ENCODE results near the gene OR2S2. TPM values are rescaled to one million over a fixed set of nuclear protein-coding genes. Genes with fewer than 3 reads are reported as not detected.
"Not testable (repeated sequence)": the region's sequence is repeated elsewhere in the genome, so short reads cannot be mapped to it uniquely, and the experiment has no call there.

OR2S2 gene
- polyA plus RNA-seq, 1 donor, result 0.23 TPM

DNA sequence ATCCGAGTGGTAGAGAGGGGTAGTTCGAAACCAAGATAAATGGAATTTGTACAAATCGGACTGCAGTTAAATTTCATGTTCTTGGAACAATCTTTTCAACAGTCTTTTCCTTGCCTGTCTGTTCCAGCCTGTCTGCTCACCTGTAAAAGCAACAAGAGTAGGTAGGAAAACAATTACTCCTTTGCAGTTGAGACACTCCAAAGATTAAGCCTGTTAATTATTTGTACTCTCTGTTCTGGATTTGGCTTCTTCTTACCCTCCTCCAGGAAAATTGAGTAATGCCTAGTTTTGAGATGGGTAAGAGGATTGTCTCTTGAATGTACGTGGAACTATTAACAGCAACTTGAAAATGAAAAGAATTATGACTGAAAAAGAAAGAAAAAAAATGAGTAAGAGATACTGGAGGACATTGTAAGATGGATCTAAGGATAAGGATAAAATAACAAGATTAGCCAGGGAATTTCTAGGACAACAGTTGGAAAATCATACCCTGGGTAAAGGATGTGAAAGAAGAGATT is 24.3 kb downstream of the OR2S2 start:
- no peak for DNase-seq (ENCODE audit: low read depth)

DNA sequence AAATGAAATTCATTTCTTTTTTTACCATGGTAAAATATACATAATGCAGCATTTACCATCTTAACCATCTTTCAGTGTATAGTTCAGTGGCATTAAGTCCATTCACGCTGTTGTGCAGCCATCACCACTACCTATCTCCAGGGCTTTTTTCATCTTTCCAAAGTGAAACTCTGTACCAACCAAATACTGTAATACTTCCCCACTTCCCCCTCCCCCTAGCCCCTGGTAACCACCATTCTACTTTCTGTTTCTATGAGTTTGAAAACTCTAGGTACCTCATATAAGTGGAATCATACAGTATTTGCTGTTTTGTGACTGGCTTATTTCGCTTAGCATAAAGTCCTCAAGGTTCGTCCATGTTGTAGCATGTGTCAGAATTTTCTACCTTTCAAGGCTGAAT is 25.2 kb downstream of the OR2S2 start:
- no peak for DNase-seq (ENCODE audit: low read depth)

DNA sequence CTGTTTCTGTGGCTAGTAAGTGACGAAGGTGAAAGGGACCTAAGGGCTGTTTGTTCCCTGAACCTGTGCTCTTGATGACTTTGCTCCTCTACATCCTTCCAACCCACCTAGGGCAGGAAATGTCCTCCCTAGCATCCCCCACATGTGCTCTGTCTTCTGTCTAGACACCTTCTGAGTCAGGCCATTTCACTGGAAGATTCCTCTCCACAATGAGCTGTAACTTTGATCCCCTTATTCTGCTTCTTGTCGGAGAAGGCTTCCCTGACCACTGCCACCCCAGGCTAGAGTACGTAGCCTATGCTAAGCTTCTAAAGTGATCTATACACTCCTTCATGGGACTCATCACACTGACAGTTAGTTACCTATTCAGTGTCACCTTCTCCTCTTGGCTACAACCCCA is 27.0 kb downstream of the OR2S2 start:
- DNase-seq (ENCODE audit: low read depth), result no peak

DNA sequence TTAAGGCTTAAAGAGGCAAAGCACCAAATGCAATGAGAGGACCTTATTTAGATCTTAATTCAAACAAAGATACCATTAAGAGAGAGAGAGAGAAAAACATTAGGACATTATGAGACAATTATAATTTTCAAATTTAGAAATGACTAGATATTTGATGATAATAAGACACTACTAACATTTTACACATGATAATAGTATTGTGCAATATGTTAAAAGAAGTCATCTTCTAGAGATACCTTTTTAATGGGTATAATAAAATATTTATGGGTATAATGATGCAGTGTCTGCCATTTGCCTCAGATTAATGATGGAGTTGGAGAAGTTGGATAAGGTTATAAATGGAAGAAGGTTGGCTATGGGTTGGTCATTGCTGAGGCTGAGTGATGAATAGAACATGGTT is 27.4 kb downstream of the OR2S2 start:
- no peak for DNase-seq (ENCODE audit: low read depth)

DNA sequence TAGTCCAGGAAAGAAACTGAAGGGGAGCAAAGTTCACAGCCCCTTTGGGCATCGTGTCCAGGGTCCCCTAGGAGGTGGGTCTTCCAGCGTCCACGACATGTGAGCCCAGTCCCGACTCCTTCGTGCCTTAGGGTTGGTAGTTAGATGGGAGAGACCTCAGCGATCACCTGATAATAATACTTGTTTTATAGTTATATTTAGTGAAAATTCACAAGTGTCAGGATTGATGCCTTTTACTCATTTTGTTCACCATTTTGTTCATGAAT is 28.6 kb downstream of the OR2S2 start:
- DNase-seq (ENCODE audit: low read depth), result no peak

DNA sequence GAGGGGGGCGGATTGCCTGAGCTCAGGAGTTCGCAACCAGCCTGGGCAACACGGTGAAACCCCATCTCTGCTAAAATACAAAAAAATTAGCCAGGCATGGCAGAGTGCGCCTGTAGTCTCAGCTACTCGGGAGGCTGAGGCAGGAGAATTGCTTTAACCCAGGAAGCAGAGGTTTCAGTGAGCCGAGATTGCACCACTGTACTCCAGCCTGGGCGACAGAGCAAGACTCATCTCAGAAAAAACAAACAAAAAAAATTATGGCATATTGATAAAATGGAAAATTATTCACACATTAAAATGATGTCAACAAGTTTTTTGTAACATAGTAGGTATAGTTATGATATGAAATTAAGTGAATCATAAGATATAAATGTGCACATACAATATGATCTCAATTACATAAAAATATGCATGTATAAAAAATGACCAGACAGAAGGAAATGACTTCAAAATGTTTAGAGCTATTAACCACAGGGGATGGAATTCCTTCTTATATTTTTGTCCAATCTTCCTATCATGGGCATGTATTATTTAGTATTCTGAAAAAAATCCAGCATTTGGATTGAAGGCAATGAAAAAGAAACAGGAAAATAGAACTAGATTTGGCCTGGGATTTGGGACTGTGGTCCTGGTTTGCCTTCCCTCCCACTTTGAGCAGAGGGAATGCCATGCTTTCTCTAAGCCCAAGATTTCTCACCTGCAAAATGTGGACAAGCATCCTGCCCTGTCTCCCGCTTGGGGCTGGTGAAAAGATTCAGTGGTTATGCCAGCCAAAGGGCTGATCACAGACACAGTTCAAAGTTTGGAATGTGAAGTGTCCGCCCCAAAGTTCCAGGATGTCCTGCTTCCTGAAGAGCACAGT is 29.1 kb downstream of the OR2S2 start:
- no peak for DNase-seq (ENCODE audit: low read depth)

DNA sequence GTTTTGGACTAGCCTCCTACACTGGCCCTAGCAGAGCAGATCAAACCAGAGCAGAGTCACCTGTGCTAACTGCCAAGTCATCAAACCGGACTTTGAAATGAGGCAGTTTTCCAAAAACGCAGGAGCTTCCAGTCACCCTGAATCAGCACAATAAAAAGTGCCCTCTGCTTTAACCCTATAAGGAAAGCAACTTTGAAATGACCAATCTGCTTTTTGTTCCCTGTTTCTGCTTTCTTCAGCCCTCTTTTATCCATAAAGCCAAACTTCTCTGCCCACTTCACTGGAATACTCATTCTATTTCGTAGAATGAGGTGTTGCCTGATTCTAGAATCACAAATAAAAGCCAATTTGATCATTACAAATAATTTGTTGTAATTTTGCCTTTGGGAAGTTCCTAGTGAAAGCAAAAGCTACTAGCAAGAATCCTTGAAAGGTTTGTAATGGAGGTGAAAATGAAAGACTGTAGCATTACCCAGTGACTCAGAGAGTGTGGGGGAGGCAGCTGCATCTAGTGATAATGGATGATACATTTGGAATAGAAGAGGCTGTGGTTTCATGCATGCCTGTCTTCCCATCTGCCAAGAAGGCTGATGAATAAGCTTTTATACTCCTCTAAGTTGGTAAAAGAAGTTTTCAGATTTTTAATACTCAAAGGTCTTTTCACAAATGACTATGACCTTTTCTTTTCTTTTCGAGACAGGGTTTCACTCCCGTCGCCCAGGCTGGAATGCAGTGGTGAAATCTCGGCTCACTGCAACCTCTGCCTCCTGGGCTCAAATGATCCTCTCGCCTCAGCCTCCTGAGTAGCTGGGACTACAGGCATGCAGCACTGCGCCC is 33.8 kb downstream of the OR2S2 start:
- DNase-seq (ENCODE audit: low read depth), result no peak

DNA sequence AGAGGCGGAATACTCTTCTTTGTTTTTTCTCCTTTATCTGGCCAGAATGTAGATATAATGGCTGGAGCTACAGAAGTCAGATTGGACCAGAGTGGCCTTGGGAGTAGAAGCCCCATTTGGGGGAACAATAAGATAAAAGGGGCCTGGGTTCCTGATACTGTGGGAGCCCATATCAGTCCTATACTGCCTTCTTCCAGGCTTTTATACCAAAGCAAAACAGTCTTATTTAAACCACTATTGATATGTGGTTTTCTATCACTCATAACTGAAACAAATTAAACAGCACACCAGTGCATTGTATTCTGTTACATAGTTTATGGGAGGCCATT is 34.4 kb downstream of the OR2S2 start:
- no peak for DNase-seq (ENCODE audit: low read depth)

DNA sequence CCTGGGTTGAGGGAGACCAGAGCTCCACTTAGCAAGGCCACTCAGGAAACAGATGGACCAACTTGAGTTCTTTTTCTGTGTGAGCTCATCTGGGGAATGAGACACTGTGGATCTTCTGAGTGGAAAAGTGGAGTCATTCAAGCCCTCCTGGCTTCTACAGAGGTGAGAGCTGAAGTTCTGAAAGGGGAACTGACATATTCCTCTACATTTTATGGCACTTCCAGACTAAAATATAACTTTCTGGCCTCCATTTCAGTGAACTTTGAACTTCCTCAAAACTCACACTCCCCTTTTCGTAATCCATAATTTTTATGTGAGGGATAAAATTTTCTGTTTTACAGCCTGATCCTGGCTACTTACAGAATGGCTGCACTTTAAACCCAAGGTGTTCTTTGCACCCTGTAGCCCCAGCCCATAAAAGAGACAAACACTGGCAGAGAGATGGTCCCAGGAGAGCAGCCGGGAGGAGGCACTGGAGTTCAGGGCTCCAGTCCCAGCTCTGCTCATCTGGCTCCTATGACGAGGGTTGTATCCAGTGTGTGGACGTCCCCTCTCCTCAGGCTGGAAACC is 37.8 kb downstream of the OR2S2 start:
- DNase-seq (ENCODE audit: low read depth), result no peak

DNA sequence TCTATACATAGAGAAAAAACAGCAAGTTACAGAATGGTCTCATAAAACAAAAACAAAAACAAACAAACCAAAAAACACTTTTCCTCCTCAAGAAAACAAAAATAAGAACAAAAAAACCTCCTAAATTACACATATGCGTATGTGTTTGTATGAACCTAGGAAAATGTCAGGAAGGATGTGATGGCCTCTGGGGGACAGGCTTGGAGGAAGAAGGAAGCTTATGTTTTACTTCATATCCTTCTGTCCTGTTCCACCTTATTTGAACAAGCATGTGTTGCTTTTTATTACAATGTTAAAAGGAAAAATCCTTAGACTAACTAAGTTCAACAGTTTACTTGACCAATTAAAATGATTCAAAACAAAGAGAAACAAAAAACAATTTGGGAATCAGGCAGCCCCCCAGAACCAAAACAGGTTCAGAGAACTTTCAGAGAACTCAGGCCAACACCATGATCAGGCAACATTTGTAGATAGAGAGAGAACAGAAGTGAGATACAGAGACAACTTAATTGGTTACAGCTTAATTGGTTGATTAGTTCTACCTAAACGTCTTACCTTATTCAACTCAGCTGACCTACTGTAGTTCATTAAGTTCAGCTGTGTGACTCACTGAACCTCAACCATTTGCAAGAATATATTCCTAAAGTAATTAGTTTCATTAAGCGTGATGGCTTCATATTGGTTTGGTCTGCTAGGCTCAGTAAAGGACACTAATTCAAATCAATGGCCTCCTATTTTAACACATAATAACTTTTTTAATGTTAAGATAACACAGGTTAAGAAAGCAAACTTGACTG is 38.5 kb downstream of the OR2S2 start:
- no peak for DNase-seq (ENCODE audit: low read depth)

DNA sequence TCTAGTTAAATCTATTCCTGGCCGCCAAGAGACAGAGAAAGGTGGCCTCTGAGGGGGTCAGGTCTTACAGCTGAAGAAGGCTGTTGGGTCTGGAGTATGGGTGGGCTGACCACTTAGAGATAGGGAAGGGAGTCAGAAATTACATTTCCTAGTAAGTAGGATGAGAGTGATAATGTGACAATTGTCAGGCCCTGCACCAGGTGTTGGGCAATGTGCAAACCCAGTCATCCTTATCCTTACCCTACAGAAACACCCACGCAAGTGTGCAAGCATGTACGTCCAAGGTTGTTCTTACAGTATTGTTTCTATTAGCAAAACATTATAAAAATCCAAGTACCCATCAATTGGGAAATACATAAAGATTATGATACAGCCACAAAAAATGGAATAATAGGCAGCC is 39.2 kb downstream of the OR2S2 start:
- DNase-seq (ENCODE audit: low read depth), result no peak

DNA sequence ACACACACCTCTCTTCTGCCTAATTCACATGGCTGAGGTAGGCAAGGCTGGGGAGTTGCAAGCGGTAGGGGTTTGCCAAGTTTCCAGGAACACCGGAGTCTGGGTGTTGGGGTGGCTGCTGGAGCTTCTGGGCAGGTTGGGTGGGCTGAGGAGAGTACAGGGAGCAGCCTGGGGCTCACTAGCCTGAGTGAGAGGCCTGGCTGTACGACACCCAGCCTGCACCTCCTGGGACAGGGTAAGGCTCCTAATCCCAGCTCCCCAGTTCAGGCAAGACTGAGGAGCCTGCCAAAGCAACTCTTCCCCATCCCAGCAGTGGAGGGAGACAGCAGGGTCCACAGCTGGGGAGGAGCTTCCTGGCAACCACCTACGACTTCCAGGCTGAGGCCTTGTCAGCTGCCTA is 40.7 kb downstream of the OR2S2 start:
- DNase-seq (ENCODE audit: low read depth), result no peak

DNA sequence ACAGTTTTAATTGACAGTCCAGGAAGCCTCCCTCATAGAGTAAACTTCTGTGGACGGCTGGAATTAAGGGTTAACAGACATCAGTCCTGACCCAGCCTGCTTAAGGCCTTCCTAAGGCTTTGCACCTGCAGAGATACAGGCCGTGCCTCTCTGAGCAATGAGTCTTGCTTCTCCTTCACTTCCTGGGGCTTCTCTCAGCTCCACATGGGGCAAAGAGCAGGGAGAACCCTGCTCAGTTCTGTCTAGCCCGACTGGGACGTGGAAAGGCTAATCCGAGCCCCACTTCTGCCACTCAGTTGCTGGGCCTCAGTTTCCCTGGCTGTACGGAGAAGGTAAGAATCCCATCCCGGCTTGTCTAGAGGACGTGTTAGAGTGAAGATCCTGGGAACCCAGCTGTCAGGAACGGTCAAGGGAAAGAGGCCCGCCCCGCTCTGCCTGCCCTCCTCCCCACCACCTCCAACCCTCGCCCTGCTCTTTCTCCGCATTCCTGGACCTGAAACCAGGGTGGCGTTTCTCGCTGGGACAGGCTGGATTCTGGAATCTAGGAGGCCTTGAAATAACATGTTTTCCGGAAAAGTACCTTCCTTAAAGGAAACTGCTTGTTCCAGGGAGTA is 42.2 kb downstream of the OR2S2 start:
- DNase-seq (ENCODE audit: low read depth), result no peak

DNA sequence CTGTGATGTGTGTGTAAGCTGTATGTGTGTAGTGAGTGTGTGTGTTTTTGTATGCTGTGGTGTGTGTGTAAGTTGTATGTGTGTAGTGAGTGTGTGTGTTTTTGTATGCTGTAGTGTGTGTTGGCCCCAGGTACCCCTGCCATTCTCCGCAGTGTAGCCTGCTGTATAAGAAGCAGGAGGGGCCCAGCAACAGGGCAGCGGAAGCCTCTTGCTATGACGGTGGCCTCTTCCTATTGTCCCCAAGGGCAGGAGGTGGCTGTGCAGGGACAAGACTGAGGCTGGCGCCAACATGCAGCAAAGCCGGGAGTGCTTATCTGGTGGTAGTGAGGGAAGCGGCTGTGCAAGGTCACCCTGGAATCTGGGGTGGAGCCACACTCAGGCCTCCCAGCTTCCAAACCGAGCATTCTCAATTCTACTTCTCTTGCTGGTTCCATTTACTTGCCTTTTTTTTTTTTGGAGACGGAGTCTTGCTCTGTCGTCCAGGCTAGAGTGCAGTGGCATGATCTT is 43.6 kb downstream of the OR2S2 start:
- no peak for DNase-seq (ENCODE audit: low read depth)

DNA sequence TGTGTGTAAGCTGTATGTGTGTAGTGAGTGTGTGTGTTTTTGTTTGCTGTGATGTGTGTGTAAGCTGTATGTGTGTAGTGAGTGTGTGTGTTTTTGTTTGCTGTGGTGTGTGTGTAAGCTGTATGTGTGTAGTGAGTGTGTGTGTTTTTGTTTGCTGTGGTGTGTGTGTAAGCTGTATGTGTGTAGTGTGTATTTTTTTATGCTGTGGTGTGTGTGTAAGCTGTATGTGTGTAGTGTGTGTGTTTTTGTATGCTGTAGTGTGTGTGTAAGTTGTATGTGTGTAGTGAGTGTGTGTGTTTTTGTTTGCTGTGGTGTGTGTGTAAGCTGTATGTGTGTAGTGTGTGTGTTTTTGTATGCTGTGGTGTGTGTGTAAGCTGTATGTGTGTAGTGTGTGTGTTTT is 44.5 kb downstream of the OR2S2 start:
- DNase-seq (ENCODE audit: low read depth), result not testable (repeated sequence)

DNA sequence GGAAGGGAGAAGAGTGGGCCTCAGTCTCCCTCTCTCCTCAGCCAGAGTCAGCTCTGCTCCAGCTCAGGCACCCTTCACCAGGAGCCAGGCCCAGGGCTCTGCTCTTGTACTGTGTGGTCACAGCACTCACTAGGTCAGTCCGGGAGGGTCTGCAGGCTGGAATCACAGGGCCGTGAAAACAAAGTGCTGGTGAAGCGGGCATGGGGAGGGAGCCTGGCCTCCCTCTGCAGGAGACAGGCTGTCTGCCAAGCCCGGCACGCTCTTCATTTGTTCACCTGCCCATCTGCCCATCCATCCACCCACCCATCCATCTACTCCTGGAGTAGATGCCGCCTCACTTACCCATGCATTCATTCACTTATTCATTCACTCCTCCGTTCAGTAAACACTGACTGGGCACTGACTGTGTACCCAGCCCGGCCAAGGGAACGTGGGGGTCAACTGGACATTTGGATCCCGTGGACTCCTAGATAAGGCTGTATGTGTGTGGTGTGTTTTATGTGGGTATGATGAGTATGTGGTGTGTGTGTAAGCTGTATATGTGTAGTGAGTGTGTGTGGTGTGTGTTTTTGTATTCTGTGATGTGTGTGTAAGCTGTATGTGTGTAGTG is 45.1 kb downstream of the OR2S2 start:
- DNase-seq (ENCODE audit: low read depth), result no peak

DNA sequence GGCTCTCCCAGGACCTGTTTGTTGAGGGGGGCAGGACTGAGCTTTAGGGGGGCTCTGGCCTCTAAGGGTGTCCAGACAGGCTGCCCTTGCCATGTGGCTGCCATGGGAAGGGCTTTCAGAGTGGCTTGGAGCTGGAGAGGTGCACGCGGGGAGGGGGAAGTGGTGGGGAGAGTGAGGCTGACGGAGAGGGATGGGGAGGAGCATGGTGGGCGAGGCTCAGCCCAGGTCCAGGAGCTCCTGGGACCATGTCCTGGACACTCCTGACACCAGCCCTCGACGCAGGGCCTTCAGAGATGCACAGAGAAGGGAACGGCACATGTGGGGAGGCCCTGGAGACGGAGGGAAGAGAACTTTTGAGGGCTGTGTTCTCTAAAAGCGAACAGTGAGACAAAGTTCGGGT is 46.3 kb downstream of the OR2S2 start:
- DNase-seq (ENCODE audit: low read depth), result no peak

DNA sequence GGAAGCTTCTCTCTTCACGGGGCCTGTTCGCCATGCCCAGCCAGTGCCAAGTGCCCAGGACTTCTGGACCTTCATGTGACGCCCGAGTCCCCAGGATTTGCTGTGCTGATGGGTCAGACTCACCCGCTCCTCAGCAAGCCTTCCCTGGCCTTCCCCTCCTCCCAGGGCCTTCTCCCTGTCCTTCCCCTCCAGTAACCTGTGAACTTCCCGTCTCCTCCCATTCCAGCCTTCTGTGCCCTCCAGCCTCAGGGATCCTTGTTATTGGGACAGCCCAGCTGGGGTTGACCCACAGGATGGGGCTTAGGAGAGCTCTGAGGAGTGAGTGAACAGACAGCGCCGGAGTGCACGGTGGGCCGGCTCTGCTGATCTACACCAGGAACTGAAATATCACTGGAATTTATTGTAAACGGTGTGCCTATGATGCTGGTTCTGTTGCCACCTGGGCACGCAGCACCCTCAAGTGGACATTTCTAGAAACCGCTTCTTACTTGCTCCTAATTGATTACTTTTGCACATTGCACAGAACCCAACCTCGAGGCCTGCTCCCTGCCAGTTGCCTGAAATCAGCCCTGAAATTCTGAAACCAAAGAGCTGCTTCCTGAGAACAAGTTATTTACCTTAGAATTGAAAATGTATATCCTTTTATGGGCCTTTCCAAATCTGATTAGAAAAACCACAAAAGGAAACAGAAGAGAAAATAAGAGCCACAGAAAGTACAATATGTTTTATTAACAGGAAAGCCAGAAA is 47.2 kb downstream of the OR2S2 start:
- DNase-seq (ENCODE audit: low read depth), result no peak

DNA sequence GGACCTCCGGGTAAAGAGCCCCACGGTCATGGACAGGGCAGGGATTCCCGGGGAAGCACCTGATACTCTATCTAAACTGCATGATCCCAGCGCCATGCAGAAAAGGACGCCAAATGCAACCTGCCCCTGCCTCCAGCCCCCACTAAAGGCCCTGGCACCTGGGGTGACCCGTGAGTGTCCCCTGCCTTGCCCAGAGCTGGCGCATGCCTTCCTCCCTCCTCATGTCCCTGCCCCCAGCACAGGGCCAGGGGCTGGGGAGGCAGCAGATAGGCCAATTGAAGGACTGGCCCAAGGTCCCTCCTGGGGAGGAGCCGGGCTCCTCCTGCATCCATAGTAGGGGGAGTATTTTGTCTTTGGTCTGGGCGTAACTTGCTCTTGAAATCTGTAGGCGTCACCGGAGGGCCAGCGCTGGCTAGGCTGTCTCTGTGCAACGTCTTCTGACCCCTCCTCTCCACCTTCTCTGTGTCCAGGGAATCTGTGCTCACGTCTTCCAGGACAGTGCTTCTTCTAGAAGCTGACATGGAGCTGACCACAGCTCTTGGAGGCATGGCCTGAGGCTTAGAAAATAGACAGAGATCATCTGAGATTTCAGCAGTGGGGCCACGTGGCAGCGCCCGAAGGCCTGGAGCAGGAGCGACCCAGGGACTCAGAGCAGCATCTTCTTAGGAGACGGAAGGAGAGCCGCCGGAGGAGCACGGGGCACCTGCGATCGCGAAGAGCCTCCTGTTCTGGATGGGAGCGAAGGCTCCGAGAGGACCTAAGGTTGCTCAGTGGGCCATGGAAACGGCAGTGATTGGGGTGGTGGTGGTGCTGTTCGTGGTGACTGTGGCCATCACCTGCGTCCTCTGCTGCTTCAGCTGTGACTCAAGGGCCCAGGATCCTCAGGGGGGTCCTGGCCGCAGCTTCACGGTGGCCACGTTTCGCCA is 48.0 kb downstream of the OR2S2 start:
- DNase-seq (ENCODE audit: low read depth), result no peak
